ENCODE data around the gene PTPN20. TPM values are rescaled to one million over a fixed set of nuclear protein-coding genes. Genes with fewer than 3 reads are reported as not detected.

The PTPN20 gene
- total RNA-seq, 6 donors from 2014 or later, result 1.8 to 19.0 (median 3.4) TPM

GRCh38 chr10:47023237-47024045, 112.2 kb downstream of the PTPN20 start:
- Histone ChIP-seq H3K36me3 (no peaks in the 10 kb centered on the region), H3K4me3 (no peak overlapping the region), H3K4me1 (no peaks in the 10 kb centered on the region), H3K27me3 (no peaks in the 10 kb centered on the region), H3K27ac (peak overlapping the region in 1 of 4 donors; percentile 44), H3K9me3 (no peaks in the 10 kb centered on the region)
- 69 to 70% methylated on average over 11 to 17 of the region's 17 CpGs for WGBS, 2 donors
- ATAC-seq (ENCODE audit: low FRiP score in 2 of 2) (no peak), DNase-seq (peak in 1 of 2 donors; percentile 20)
- TF ChIP-seq POLR2A (IDR thresholded peaks at IDR 0.05) (no peak), POLR2AphosphoS5 (IDR thresholded peaks at IDR 0.05) (no peak), EP300 (IDR thresholded peaks at IDR 0.05) (no peak), CTCF (IDR thresholded peaks at IDR 0.05) (no peak)

- ATAC-seq (ENCODE audit: low FRiP score in 2 of 2) (no peak), DNase-seq (no peak)
- WGBS, 2 donors, result 58 to 85% methylated on average over 1 of the region's 1 CpG
- Histone ChIP-seq H3K27ac (no peak overlapping the region), H3K4me3 (no peak overlapping the region), H3K9me3 (no peaks in the 10 kb centered on the region), H3K36me3 (no peaks in the 10 kb centered on the region), H3K27me3 (no peaks in the 10 kb centered on the region), H3K4me1 (no peaks in the 10 kb centered on the region)
- no peak for TF ChIP-seq CTCF (IDR thresholded peaks at IDR 0.05)
- no peak for TF ChIP-seq POLR2A (IDR thresholded peaks at IDR 0.05)
- no peak for TF ChIP-seq POLR2AphosphoS5 (IDR thresholded peaks at IDR 0.05)
- no peak for TF ChIP-seq EP300 (IDR thresholded peaks at IDR 0.05)
Observed at GRCh38 chr10:47024046-47024322, 112.8 kb downstream of the PTPN20 start.

- no peak overlapping the region for H3K4me3 ChIP-seq
- H3K27me3 ChIP-seq, result no peaks in the 10 kb centered on the region
- peak in 1 of 2 donors; percentile 51 for ATAC-seq (ENCODE audit: low FRiP score in 2 of 2)
- H3K36me3 ChIP-seq, result no peaks in the 10 kb centered on the region
- H3K9me3 ChIP-seq, result no peaks in the 10 kb centered on the region
- TF ChIP-seq CTCF (IDR thresholded peaks at IDR 0.05), result peak; percentile 47 to 79 (median 64)
- no peak for TF ChIP-seq EP300 (IDR thresholded peaks at IDR 0.05)
- peak in 1 of 2 donors; percentile 52 for DNase-seq
- no peaks in the 10 kb centered on the region for H3K4me1 ChIP-seq
- no peak overlapping the region for H3K27ac ChIP-seq
- 27 to 47% methylated on average over 6 to 9 of the region's 9 CpGs for WGBS, 2 donors
Observed at GRCh38 chr10:47024399-47025252, 113.4 kb downstream of the PTPN20 start.

- Histone ChIP-seq H3K4me1 (no peaks in the 10 kb centered on the region), H3K4me3 (no peak overlapping the region), H3K27ac (no peak overlapping the region), H3K27me3 (no peaks in the 10 kb centered on the region), H3K36me3 (no peaks in the 10 kb centered on the region), H3K9me3 (no peaks in the 10 kb centered on the region)
- TF ChIP-seq POLR2A (IDR thresholded peaks at IDR 0.05), result no peak
- no peak for TF ChIP-seq POLR2AphosphoS5 (IDR thresholded peaks at IDR 0.05)
- no peak for TF ChIP-seq CTCF (IDR thresholded peaks at IDR 0.05)
- TF ChIP-seq EP300 (IDR thresholded peaks at IDR 0.05), result no peak
- WGBS, 2 donors, result 82 to 83% methylated on average over 3 to 4 of the region's 4 CpGs
- DNase-seq, result peak in 1 of 2 donors; percentile 15
- ATAC-seq (ENCODE audit: low FRiP score in 2 of 2), result peak in 1 of 2 donors; percentile 35
Observed at GRCh38 chr10:47025253-47025539, 114.0 kb downstream of the PTPN20 start.
